ENCODE measurements around the gene MYCBP2.

Gene MYCBP2

DNA sequence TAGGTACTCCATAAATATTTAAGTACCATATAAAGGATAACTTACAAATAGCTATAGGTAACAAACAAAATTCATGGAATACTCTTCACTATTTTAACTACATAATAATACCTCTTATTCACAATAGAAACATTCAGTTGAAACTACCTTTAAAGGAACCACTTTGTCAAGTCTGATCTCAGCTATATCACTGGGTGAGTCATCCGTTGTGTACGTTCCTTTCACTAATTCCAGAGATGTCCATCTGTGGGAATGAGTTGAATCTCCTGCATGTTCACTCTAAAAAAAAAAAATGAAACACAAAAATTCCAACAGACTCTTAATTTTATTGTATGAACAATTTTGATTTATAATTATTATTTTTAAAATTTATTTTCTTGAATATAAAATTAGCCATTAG lies 150.5 kb downstream of the MYCBP2 start:
- H3K36me3 ChIP-seq (ENCODE audit: control insufficient read depth in 1 of 2, insufficient read depth in 2 of 2, low read depth in 1 of 2, low read length in 2 of 2) = peaks cover 11 to 90% of the 10 kb centered on the region in 2 experiments
- no peak overlapping the region for H2AK5ac ChIP-seq (ENCODE audit: low read length, severe bottlenecking)
- no peak overlapping the region for H3K4me2 ChIP-seq (ENCODE audit: low read length, poor library complexity, severe bottlenecking)
- DNase-seq = peak; percentile 49
- no peak overlapping the region for H2BK120ac ChIP-seq (ENCODE audit: low read depth, low read length)
- H2BK12ac ChIP-seq (ENCODE audit: low read length in 2 of 2) = no peak overlapping the region
- H2BK15ac ChIP-seq (ENCODE audit: low read depth, poor library complexity, severe bottlenecking) = no peak overlapping the region
- H4K8ac ChIP-seq (ENCODE audit: low read length) = no peak overlapping the region
- H3K23ac ChIP-seq (ENCODE audit: low read length in 2 of 2) = no peak overlapping the region
- no peaks in the 10 kb centered on the region for H3K9me3 ChIP-seq (ENCODE audit: control insufficient read depth, low read length)
- no peak overlapping the region for H2BK5ac ChIP-seq (ENCODE audit: low read depth, low read length, poor library complexity, severe bottlenecking)
- no peak overlapping the region for H3K27ac ChIP-seq (ENCODE audit: low read length, poor library complexity, severe bottlenecking)
- no peak overlapping the region for H3K14ac ChIP-seq (ENCODE audit: low read length in 2 of 2)
- WGBS = 29% methylated on average over 2 of the region's 2 CpGs
- H3K4ac ChIP-seq (ENCODE audit: low read depth in 1 of 2, low read length in 2 of 2) = no peak overlapping the region
- H3K9ac ChIP-seq (ENCODE audit: low read length) = no peak overlapping the region
- H4K91ac ChIP-seq (ENCODE audit: low read length) = no peak overlapping the region
- peaks cover 1% of the 10 kb centered on the region for H3K4me1 ChIP-seq (ENCODE audit: control insufficient read depth, insufficient read depth, low read depth, low read length)
- H2AFZ ChIP-seq (ENCODE audit: low read depth, low read length) = no peak overlapping the region
- no peak overlapping the region for H3K18ac ChIP-seq (ENCODE audit: low read depth in 1 of 2, low read length in 2 of 2)
- H3K4me3 ChIP-seq (ENCODE audit: insufficient read depth in 1 of 2, low read depth in 1 of 2, low read length in 2 of 2) = no peak overlapping the region
- peaks cover 3% of the 10 kb centered on the region for H3K79me1 ChIP-seq (replicated peaks; ENCODE audit: low read length, poor library complexity, severe bottlenecking)
- no peaks in the 10 kb centered on the region for H3K27me3 ChIP-seq (ENCODE audit: control insufficient read depth in 1 of 2, insufficient read depth in 1 of 2, low read length in 2 of 2)

DNA sequence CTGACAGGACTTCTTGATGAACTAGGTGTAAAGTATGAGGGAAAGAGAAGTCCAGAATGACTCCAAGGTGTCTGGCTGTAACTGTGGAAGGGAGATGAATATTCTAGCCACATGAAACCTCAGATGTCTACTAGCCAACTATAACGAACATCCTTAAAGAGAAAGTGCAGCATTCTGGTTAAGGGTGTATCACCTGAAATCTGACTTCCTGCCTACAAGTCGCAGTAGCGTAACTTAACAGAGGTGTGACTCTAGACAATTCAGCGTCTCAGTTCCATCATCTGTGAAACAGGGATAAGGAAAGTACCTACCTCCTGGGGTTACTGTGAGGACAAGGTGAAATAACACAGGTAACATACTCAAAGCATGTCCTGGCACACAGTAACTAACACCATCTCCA lies 154.2 kb downstream of the MYCBP2 start:
- Histone ChIP-seq H3K18ac (ENCODE audit: low read depth in 1 of 2, low read length in 2 of 2) (no peak overlapping the region), H4K91ac (ENCODE audit: low read length) (no peak overlapping the region), H2BK15ac (ENCODE audit: low read depth, poor library complexity, severe bottlenecking) (no peak overlapping the region), H3K4me1 (ENCODE audit: control insufficient read depth, insufficient read depth, low read depth, low read length) (peaks cover 1% of the 10 kb centered on the region), H3K14ac (ENCODE audit: low read length in 2 of 2) (no peak overlapping the region), H3K79me1 (replicated peaks; ENCODE audit: low read length, poor library complexity, severe bottlenecking) (peaks cover 2% of the 10 kb centered on the region), H3K36me3 (ENCODE audit: control insufficient read depth in 1 of 2, insufficient read depth in 2 of 2, low read depth in 1 of 2, low read length in 2 of 2) (peaks cover 9 to 85% of the 10 kb centered on the region in 2 experiments), H2BK5ac (ENCODE audit: low read depth, low read length, poor library complexity, severe bottlenecking) (no peak overlapping the region), H2BK120ac (ENCODE audit: low read depth, low read length) (no peak overlapping the region), H2BK12ac (ENCODE audit: low read length in 2 of 2) (no peak overlapping the region), H3K27me3 (ENCODE audit: control insufficient read depth in 1 of 2, insufficient read depth in 1 of 2, low read length in 2 of 2) (no peaks in the 10 kb centered on the region), H3K23ac (ENCODE audit: low read length in 2 of 2) (no peak overlapping the region), H2AK5ac (ENCODE audit: low read length, severe bottlenecking) (no peak overlapping the region), H3K9me3 (ENCODE audit: control insufficient read depth, low read length) (no peaks in the 10 kb centered on the region), H3K9ac (ENCODE audit: low read length) (no peak overlapping the region), H3K4ac (ENCODE audit: low read depth in 1 of 2, low read length in 2 of 2) (no peak overlapping the region), H4K8ac (ENCODE audit: low read length) (no peak overlapping the region), H3K27ac (ENCODE audit: low read length, poor library complexity, severe bottlenecking) (no peak overlapping the region), H2AFZ (ENCODE audit: low read depth, low read length) (no peak overlapping the region), H3K4me2 (ENCODE audit: low read length, poor library complexity, severe bottlenecking) (no peak overlapping the region), H3K4me3 (ENCODE audit: insufficient read depth in 1 of 2, low read depth in 1 of 2, low read length in 2 of 2) (no peak overlapping the region)
- WGBS = 96% methylated on average over 4 of the region's 4 CpGs
- no peak for DNase-seq

DNA sequence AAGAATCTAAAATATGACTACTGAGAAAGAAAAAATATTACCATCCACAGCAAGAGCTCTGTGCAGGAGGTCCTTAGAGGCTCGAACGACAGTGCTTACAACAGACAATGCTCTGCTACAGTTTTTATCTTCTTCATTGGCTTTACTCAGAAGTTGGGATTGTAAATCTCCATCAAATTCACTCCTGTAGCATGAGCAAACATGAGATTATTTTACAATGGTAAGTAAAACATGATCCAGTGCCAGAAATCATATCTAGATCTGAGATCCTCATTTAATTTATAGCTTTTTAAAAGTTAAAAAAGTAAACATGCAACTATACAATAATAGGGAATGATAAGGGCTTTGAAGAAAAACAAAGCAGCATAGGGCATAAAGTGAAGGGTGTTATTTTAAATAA lies 155.4 kb downstream of the MYCBP2 start:
- H3K27me3 ChIP-seq (ENCODE audit: control insufficient read depth in 1 of 2, insufficient read depth in 1 of 2, low read length in 2 of 2) = no peaks in the 10 kb centered on the region
- no peak overlapping the region for H2AFZ ChIP-seq (ENCODE audit: low read depth, low read length)
- no peak overlapping the region for H2AK5ac ChIP-seq (ENCODE audit: low read length, severe bottlenecking)
- no peak overlapping the region for H3K4me3 ChIP-seq (ENCODE audit: insufficient read depth in 1 of 2, low read depth in 1 of 2, low read length in 2 of 2)
- no peak overlapping the region for H3K27ac ChIP-seq (ENCODE audit: low read length, poor library complexity, severe bottlenecking)
- no peak overlapping the region for H3K4ac ChIP-seq (ENCODE audit: low read depth in 1 of 2, low read length in 2 of 2)
- H3K36me3 ChIP-seq (ENCODE audit: control insufficient read depth in 1 of 2, insufficient read depth in 2 of 2, low read depth in 1 of 2, low read length in 2 of 2) = peaks cover 6 to 88% of the 10 kb centered on the region in 2 experiments
- peaks cover 1% of the 10 kb centered on the region for H3K4me1 ChIP-seq (ENCODE audit: control insufficient read depth, insufficient read depth, low read depth, low read length)
- H3K23ac ChIP-seq (ENCODE audit: low read length in 2 of 2) = no peak overlapping the region
- DNase-seq = no peak
- peaks cover 2% of the 10 kb centered on the region for H3K79me1 ChIP-seq (replicated peaks; ENCODE audit: low read length, poor library complexity, severe bottlenecking)
- H4K8ac ChIP-seq (ENCODE audit: low read length) = no peak overlapping the region
- no peak overlapping the region for H2BK15ac ChIP-seq (ENCODE audit: low read depth, poor library complexity, severe bottlenecking)
- H2BK12ac ChIP-seq (ENCODE audit: low read length in 2 of 2) = no peak overlapping the region
- no peak overlapping the region for H3K18ac ChIP-seq (ENCODE audit: low read depth in 1 of 2, low read length in 2 of 2)
- H3K9me3 ChIP-seq (ENCODE audit: control insufficient read depth, low read length) = no peaks in the 10 kb centered on the region
- H2BK5ac ChIP-seq (ENCODE audit: low read depth, low read length, poor library complexity, severe bottlenecking) = no peak overlapping the region
- no peak overlapping the region for H3K9ac ChIP-seq (ENCODE audit: low read length)
- H4K91ac ChIP-seq (ENCODE audit: low read length) = no peak overlapping the region
- 95% methylated on average over 2 of the region's 2 CpGs for WGBS
- no peak overlapping the region for H2BK120ac ChIP-seq (ENCODE audit: low read depth, low read length)
- no peak overlapping the region for H3K14ac ChIP-seq (ENCODE audit: low read length in 2 of 2)
- H3K4me2 ChIP-seq (ENCODE audit: low read length, poor library complexity, severe bottlenecking) = no peak overlapping the region

DNA sequence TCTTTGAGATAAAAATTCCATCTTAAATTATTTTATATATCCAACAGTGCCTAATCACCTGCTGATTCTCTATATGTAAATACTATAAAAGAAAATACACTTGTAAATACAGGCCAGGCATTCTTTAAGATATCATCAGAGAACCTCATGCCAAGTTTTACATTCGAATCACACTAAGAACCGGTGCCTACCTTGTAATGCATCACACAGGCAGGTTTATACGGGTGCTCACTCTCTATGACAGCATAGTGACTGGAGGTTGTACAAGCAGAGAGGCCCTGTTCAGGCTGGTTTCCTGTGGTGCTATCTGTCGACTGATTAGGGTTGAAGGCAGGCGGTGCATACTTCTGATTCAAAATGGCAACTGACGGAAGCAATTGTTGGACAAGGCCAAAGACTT lies 158.7 kb downstream of the MYCBP2 start:
- Histone ChIP-seq H3K27ac (ENCODE audit: low read length, poor library complexity, severe bottlenecking) (no peak overlapping the region), H2BK120ac (ENCODE audit: low read depth, low read length) (no peak overlapping the region), H2AFZ (ENCODE audit: low read depth, low read length) (no peak overlapping the region), H3K36me3 (ENCODE audit: control insufficient read depth in 1 of 2, insufficient read depth in 2 of 2, low read depth in 1 of 2, low read length in 2 of 2) (peaks cover 3 to 92% of the 10 kb centered on the region in 2 experiments), H3K27me3 (ENCODE audit: control insufficient read depth in 1 of 2, insufficient read depth in 1 of 2, low read length in 2 of 2) (no peaks in the 10 kb centered on the region), H2BK12ac (ENCODE audit: low read length in 2 of 2) (no peak overlapping the region), H2BK15ac (ENCODE audit: low read depth, poor library complexity, severe bottlenecking) (no peak overlapping the region), H4K8ac (ENCODE audit: low read length) (no peak overlapping the region), H3K4me3 (ENCODE audit: insufficient read depth in 1 of 2, low read depth in 1 of 2, low read length in 2 of 2) (no peak overlapping the region), H2BK5ac (ENCODE audit: low read depth, low read length, poor library complexity, severe bottlenecking) (no peak overlapping the region), H2AK5ac (ENCODE audit: low read length, severe bottlenecking) (no peak overlapping the region), H3K4ac (ENCODE audit: low read depth in 1 of 2, low read length in 2 of 2) (no peak overlapping the region), H3K18ac (ENCODE audit: low read depth in 1 of 2, low read length in 2 of 2) (no peak overlapping the region), H4K91ac (ENCODE audit: low read length) (no peak overlapping the region), H3K4me2 (ENCODE audit: low read length, poor library complexity, severe bottlenecking) (no peak overlapping the region), H3K4me1 (ENCODE audit: control insufficient read depth, insufficient read depth, low read depth, low read length) (no peaks in the 10 kb centered on the region), H3K14ac (ENCODE audit: low read length in 2 of 2) (no peak overlapping the region), H3K9ac (ENCODE audit: low read length) (no peak overlapping the region), H3K79me1 (replicated peaks; ENCODE audit: low read length, poor library complexity, severe bottlenecking) (no peaks in the 10 kb centered on the region), H3K23ac (ENCODE audit: low read length in 2 of 2) (no peak overlapping the region), H3K9me3 (ENCODE audit: control insufficient read depth, low read length) (no peaks in the 10 kb centered on the region)
- no peak for DNase-seq
- WGBS = 100% methylated on average over 3 of the region's 6 CpGs
